ENCODE measurements around the gene TDRD12.
"Not testable (repeated sequence)": the region's sequence is repeated elsewhere in the genome, so short reads cannot be mapped to it uniquely, and the experiment has no call there.

The TDRD12 gene

GRCh38 chr19:32719611-32720059 lies at the start of gene TDRD12:
Gene TDRD12, plus strand, starts transcription at chr19:32719767. Its CDS starts 306 bp downstream, at chr19:32720073.
- DNase-seq: no peak

- DNase-seq: no peak
These were observed 47.5 kb upstream of the TDRD12 start for GRCh38 chr19:32671883-32672593.

- DNase-seq: no peak
These were observed 46.7 kb upstream of the TDRD12 start for GRCh38 chr19:32672841-32673240.

- DNase-seq: no peak
These were observed 46.0 kb upstream of the TDRD12 start for GRCh38 chr19:32673573-32673972.

- DNase-seq: no peak
These were observed 45.2 kb upstream of the TDRD12 start for GRCh38 chr19:32674153-32674930.

GRCh38 chr19:32674931-32675719 lies 44.4 kb upstream of the TDRD12 start, which contains the start of gene ANKRD27:
Gene ANKRD27, minus strand, starts transcription at chr19:32675180. Its CDS starts 16,165 bp downstream, at chr19:32659015.
- DNase-seq: peak; percentile 93

- DNase-seq: peak; percentile 11
These were observed 43.8 kb upstream of the TDRD12 start, which contains the start of gene RGS9BP for GRCh38 chr19:32675720-32676185. Gene RGS9BP, plus strand, starts transcription at chr19:32675848. Its CDS starts 416 bp downstream, at chr19:32676264.

GRCh38 chr19:32676186-32676894 lies 43.2 kb upstream of the TDRD12 start:
- no peak for DNase-seq

GRCh38 chr19:32676895-32677359 lies 42.6 kb upstream of the TDRD12 start:
- DNase-seq: no peak

- no peak for DNase-seq
These were observed 41.9 kb upstream of the TDRD12 start for GRCh38 chr19:32677657-32678056.

- no peak for DNase-seq
These were observed 38.6 kb upstream of the TDRD12 start for GRCh38 chr19:32680986-32681385.

- no peak for DNase-seq
These were observed 37.2 kb upstream of the TDRD12 start for GRCh38 chr19:32682317-32682716.

GRCh38 chr19:32686847-32687475 lies 32.6 kb upstream of the TDRD12 start:
- DNase-seq: no peak

- DNase-seq: no peak
These were observed 31.9 kb upstream of the TDRD12 start for GRCh38 chr19:32687681-32688080.

- no peak for DNase-seq
These were observed 31.3 kb upstream of the TDRD12 start for GRCh38 chr19:32688311-32688710.

- DNase-seq: peak; percentile 57
These were observed 28.1 kb upstream of the TDRD12 start, which contains the start of gene NUDT19 for GRCh38 chr19:32691291-32691951. Gene NUDT19, plus strand, starts transcription at chr19:32691821. Its CDS starts 140 bp downstream, at chr19:32691961.

- no peak for DNase-seq
These were observed 27.4 kb upstream of the TDRD12 start for GRCh38 chr19:32691952-32692726.

- no peak for DNase-seq
These were observed 26.9 kb upstream of the TDRD12 start for GRCh38 chr19:32692727-32693061.

GRCh38 chr19:32693151-32694108 lies 26.1 kb upstream of the TDRD12 start:
- DNase-seq: not testable (repeated sequence)
